Right lobe of liver (tissue), 4 donors: ENCODE data around the gene SMC4.

ENCODE experiments used
- CTCF ChIP-seq, 4 donors: fragments of 200-600 bp in 3 of 4; fragments of 450-650 bp in 1 of 4; IDR thresholded peaks; one replicate each; pipeline versions ENCODE4 v1.5.1 to v1.8.0; 2016 to 2022; ENCODE audit warnings: antibody characterized with exemption in 4 of 4, mild to moderate bottlenecking in 2 of 4
- POLR2A ChIP-seq: fragments of 450-650 bp; IDR thresholded peaks from one replicate; pipeline ENCODE4 v1.6.1; 2017; ENCODE audit warnings: antibody characterized with exemption, mild to moderate bottlenecking
- donor health status: DM: no; HTN: no; CAD: no.
- donor health status: DM: no; HTN: no; CAD: no.
- donor health status: DM: no; HTN: yes; CAD: no.

- TF ChIP-seq POLR2A (no peak), CTCF (IDR thresholded peaks at IDR 0.05) (no peak)
Measured at GRCh38 chr3:160373655-160374054, 25.8 kb upstream of the SMC4 start.
